Neuronal stem cell (in vitro differentiated cells): Measurements from ENCODE around the gene CDH6.

Experiments
- DNase-seq: peaks from one replicate; pipeline ENCODE4 v3.0.0-alpha.2; 2013; ENCODE audit warnings: low spot score
- H2AFZ ChIP-seq: one replicate; pipeline ENCODE4 v1.6.1; 2013; ENCODE audit warnings: mild to moderate bottlenecking, low read length, inconsistent platforms
- H2AK5ac ChIP-seq: 2 replicates; pipeline ENCODE4 v1.6.1; 2013; ENCODE audit warnings: low read depth, mild to moderate bottlenecking, inconsistent platforms, low read length, moderate library complexity, mixed read lengths
- H2BK120ac ChIP-seq: 2 replicates; pipeline ENCODE4 v1.6.1; 2013; ENCODE audit warnings: low read depth, mild to moderate bottlenecking, inconsistent platforms, low read length, moderate library complexity, mixed read lengths
- H2BK12ac ChIP-seq: one replicate; pipeline ENCODE4 v1.6.1; 2013; ENCODE audit warnings: low read length, inconsistent platforms
- H2BK15ac ChIP-seq: 2 replicates; pipeline ENCODE4 v1.6.1; 2013; ENCODE audit warnings: mild to moderate bottlenecking, low read length, inconsistent platforms, mixed read lengths
- H2BK5ac ChIP-seq: one replicate; pipeline ENCODE4 v1.6.1; 2013; ENCODE audit warnings: inconsistent platforms, mild to moderate bottlenecking, low read length, moderate library complexity
- H3K14ac ChIP-seq: one replicate; pipeline ENCODE4 v1.6.1; 2013; ENCODE audit warnings: low read length, inconsistent platforms
- H3K18ac ChIP-seq: 2 replicates; pipeline ENCODE4 v1.6.1; 2013; ENCODE audit warnings: low read length, inconsistent platforms
- H3K23ac ChIP-seq: 2 replicates; pipeline ENCODE4 v1.6.1; 2013; ENCODE audit warnings: low read depth, mild to moderate bottlenecking, mixed read lengths, low read length, inconsistent platforms; ENCODE audit not compliant: poor library complexity
- H3K27ac ChIP-seq: replicated peaks from 3 replicates; pipeline ENCODE4 v1.5.1; 2013; ENCODE audit warnings: low read length, inconsistent platforms
- H3K27me3 ChIP-seq, 3 experiments: 2 replicates each; pipeline ENCODE4 v1.6.1; 2013; ENCODE audit warnings: low read length in 3 of 3, mild to moderate bottlenecking in 2 of 3, inconsistent platforms in 1 of 3, low read depth in 1 of 3, mixed read lengths in 1 of 3, moderate library complexity in 1 of 3; ENCODE audit not compliant: control insufficient read depth in 3 of 3, insufficient read depth in 3 of 3
- H3K36me3 ChIP-seq, 2 donors: replicated peaks in 1 of 2; 2 replicates each; pipeline ENCODE4 v1.6.1; 2013; ENCODE audit warnings: low read length in 2 of 2; ENCODE audit not compliant: control insufficient read depth in 2 of 2, insufficient read depth in 2 of 2
- H3K4ac ChIP-seq: 2 replicates; pipeline ENCODE4 v1.6.1; 2013; ENCODE audit warnings: inconsistent platforms, mild to moderate bottlenecking, low read length, moderate library complexity
- H3K4me1 ChIP-seq, 2 donors: 1 replicate in 1 of 2; 2 replicates in 1 of 2; pipeline ENCODE4 v1.6.1; 2013; ENCODE audit warnings: low read length in 2 of 2, low read depth in 1 of 2; ENCODE audit not compliant: control insufficient read depth in 2 of 2, insufficient read depth in 1 of 2
- H3K4me2 ChIP-seq: one replicate; pipeline ENCODE4 v1.6.1; 2013; ENCODE audit warnings: mild to moderate bottlenecking, low read length, inconsistent platforms; ENCODE audit not compliant: insufficient read depth, poor library complexity, severe bottlenecking
- H3K4me3 ChIP-seq, 2 donors: 2 replicates each; pipeline ENCODE4 v1.5.1; 2013; ENCODE audit warnings: low read length in 2 of 2, mild to moderate bottlenecking in 2 of 2, inconsistent platforms in 1 of 2, moderate library complexity in 1 of 2
- H3K79me1 ChIP-seq: one replicate; pipeline ENCODE4 v1.6.1; 2013; ENCODE audit warnings: low read depth, mild to moderate bottlenecking, inconsistent platforms, low read length, moderate library complexity
- H3K9ac ChIP-seq: one replicate; pipeline ENCODE4 v1.6.1; 2013; ENCODE audit warnings: mild to moderate bottlenecking, low read depth, low read length, inconsistent platforms; ENCODE audit not compliant: poor library complexity
- H3K9me3 ChIP-seq, 2 donors: replicated peaks in 1 of 2; 2 replicates each; pipeline versions ENCODE3 to v1.6.1; 2013; ENCODE audit warnings: low read length in 2 of 2, mild to moderate bottlenecking in 2 of 2, inconsistent platforms in 1 of 2, low read depth in 1 of 2, mixed read lengths in 1 of 2, moderate library complexity in 1 of 2; ENCODE audit not compliant: control insufficient read depth in 2 of 2, insufficient read depth in 1 of 2
- H4K8ac ChIP-seq: one replicate; pipeline ENCODE4 v1.6.1; 2013; ENCODE audit warnings: low read depth, mild to moderate bottlenecking, inconsistent platforms, low read length, moderate library complexity
- H4K91ac ChIP-seq: one replicate; pipeline ENCODE4 v1.6.1; 2013; ENCODE audit warnings: low read length, low read depth, mild to moderate bottlenecking, inconsistent platforms; ENCODE audit not compliant: poor library complexity
- WGBS, 2 donors: extraction: QIAGEN DNeasy Blood & Tissue Kit; methylation state at CpG; one replicate each; pipeline ENCODE4 v1.1.7; 2013; ENCODE audit warnings: missing lambda C conversion rate in 2 of 2, mixed read lengths in 1 of 2; ENCODE audit not compliant: insufficient read length in 2 of 2, insufficient replicate concordance in 1 of 2; ENCODE audit errors: extremely low coverage in 2 of 2; 5-methylcytosine and 5-hydroxymethylcytosine counted together

CDH6 gene

DNA sequence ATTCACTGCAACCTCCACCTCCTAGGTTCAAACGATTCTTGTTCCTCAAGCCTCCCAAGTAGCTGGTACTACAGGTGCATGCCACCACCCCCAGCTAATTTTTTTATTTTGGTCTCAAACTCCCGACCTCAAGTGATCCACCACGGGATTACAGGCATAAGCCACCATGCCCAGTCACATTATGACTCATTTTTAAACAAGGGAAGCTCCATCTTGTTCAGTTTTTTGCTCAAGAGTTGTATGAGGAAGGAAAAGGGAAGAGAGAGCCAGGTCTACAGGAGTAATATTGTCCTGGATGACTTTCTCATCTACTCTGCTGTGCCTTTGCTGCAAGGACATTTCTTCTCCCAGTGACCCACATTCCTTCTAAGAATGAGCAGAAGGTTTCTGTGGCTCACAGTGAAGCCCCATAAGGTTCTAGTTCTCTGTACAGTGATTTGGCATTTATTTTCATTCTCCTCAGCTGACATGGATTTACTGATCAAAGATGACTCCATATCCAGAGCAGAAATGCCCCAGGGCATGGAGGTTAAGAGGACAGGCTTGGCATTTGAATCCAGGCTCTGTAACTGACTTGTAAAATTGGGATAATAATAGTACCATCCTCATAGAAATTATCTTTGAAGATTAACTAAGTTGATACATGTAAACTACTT is 153.5 kb downstream of the CDH6 start:
- no peak for DNase-seq
- Histone ChIP-seq H3K9ac (no peak overlapping the region), H3K4me2 (no peak overlapping the region)

GRCh38 chr5:31347552-31347905 is 154.0 kb downstream of the CDH6 start:
- Histone ChIP-seq H3K4me3 (no peak overlapping the region), H3K4ac (no peak overlapping the region), H3K23ac (no peak overlapping the region), H3K27me3 (no peaks in the 10 kb centered on the region), H2BK120ac (no peak overlapping the region), H4K91ac (no peak overlapping the region), H3K36me3 (no peaks in the 10 kb centered on the region), H3K9me3 (no peaks in the 10 kb centered on the region), H3K27ac (no peak overlapping the region), H4K8ac (no peak overlapping the region), H2BK12ac (no peak overlapping the region), H3K9ac (no peak overlapping the region), H2BK15ac (no peak overlapping the region), H3K14ac (no peak overlapping the region), H3K79me1 (no peaks in the 10 kb centered on the region), H3K4me1 (no peaks in the 10 kb centered on the region), H3K18ac (no peak overlapping the region), H3K4me2 (no peak overlapping the region), H2BK5ac (no peak overlapping the region), H2AK5ac (no peak overlapping the region), H2AFZ (no peak overlapping the region)
- no peak for DNase-seq

More for the DNA sequence above, 153.5 kb downstream of the CDH6 start:
- no peaks in the 10 kb centered on the region for H3K9me3 ChIP-seq
- no peak overlapping the region for H3K14ac ChIP-seq
- H3K27me3 ChIP-seq: no peaks in the 10 kb centered on the region
- H3K4me3 ChIP-seq: no peak overlapping the region
- no peaks in the 10 kb centered on the region for H3K79me1 ChIP-seq
- H4K8ac ChIP-seq: no peak overlapping the region
- H2BK12ac ChIP-seq: no peak overlapping the region
- H3K23ac ChIP-seq: no peak overlapping the region
- H2BK15ac ChIP-seq: no peak overlapping the region
- H2BK120ac ChIP-seq: no peak overlapping the region
- no CpG with 5 or more reads among the region's 3 CpGs for WGBS, 2 donors
- H3K4ac ChIP-seq: no peak overlapping the region
- H3K18ac ChIP-seq: no peak overlapping the region
- no peak overlapping the region for H3K27ac ChIP-seq
- no peaks in the 10 kb centered on the region for H3K36me3 ChIP-seq
- no peak overlapping the region for H4K91ac ChIP-seq
- H2AK5ac ChIP-seq: no peak overlapping the region
- H2BK5ac ChIP-seq: no peak overlapping the region
- H2AFZ ChIP-seq: no peak overlapping the region
- H3K4me1 ChIP-seq: no peaks in the 10 kb centered on the region

- Histone ChIP-seq H2BK12ac (no peak overlapping the region), H2AFZ (no peak overlapping the region), H4K91ac (no peak overlapping the region), H3K4me3 (no peak overlapping the region), H3K27me3 (no peaks in the 10 kb centered on the region), H3K23ac (no peak overlapping the region), H3K4ac (no peak overlapping the region), H3K14ac (no peak overlapping the region), H3K79me1 (no peaks in the 10 kb centered on the region), H3K18ac (no peak overlapping the region), H2BK15ac (no peak overlapping the region), H3K9ac (no peak overlapping the region), H3K27ac (no peak overlapping the region), H2AK5ac (no peak overlapping the region), H4K8ac (no peak overlapping the region), H3K4me1 (no peaks in the 10 kb centered on the region), H3K4me2 (no peak overlapping the region), H2BK120ac (no peak overlapping the region), H3K9me3 (peaks cover 0 to 1% of the 10 kb centered on the region in 2 donors), H2BK5ac (no peak overlapping the region), H3K36me3 (no peaks in the 10 kb centered on the region)
- no CpG with 5 or more reads among the region's 1 CpG for WGBS, 2 donors
- no peak for DNase-seq
Measured at GRCh38 chr5:31350395-31350794, 156.9 kb downstream of the CDH6 start.

DNA sequence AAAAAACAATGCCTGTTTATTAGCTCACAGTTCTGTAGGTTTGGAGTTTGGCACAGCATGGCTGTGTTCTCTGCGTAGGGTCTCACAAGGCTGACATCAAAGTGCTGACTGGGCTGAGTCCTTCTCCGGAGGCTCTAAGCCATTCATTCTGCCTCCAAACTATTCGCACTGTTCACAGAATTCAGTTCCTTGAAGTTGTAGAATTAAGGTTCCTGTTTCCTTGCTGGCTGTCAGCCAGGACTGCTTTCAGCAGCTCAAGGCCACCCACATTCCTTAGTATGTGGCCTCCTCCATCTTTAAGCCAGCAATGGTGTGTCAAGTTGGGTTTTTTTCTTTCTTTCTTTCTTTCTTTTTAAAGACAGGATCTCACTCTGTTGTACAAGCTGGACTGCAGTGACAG is 161.9 kb downstream of the CDH6 start:
- Histone ChIP-seq H2AK5ac (no peak overlapping the region), H4K91ac (no peak overlapping the region), H3K9ac (no peak overlapping the region), H3K27me3 (no peaks in the 10 kb centered on the region), H3K4me3 (no peak overlapping the region), H3K79me1 (no peaks in the 10 kb centered on the region), H3K4me1 (no peaks in the 10 kb centered on the region), H4K8ac (no peak overlapping the region), H3K4ac (no peak overlapping the region), H2BK15ac (no peak overlapping the region), H3K9me3 (peaks cover 0 to 3% of the 10 kb centered on the region in 2 donors), H3K23ac (no peak overlapping the region), H2AFZ (no peak overlapping the region), H3K27ac (no peak overlapping the region), H2BK120ac (no peak overlapping the region), H3K4me2 (no peak overlapping the region), H2BK12ac (no peak overlapping the region), H3K14ac (no peak overlapping the region), H3K18ac (no peak overlapping the region), H2BK5ac (no peak overlapping the region), H3K36me3 (no peaks in the 10 kb centered on the region)
- DNase-seq: no peak
- WGBS, 2 donors: no CpG with 5 or more reads among the region's 3 CpGs
